NCI-H2171 treated with DMSO at 0.1 percent for 48 hours (cell line): ENCODE data around the gene ABCA1.
"Not testable (repeated sequence)": the region's sequence is repeated elsewhere in the genome, so short reads cannot be mapped to it uniquely, and the experiment has no call there.

Experiments used
- DNase-seq: peaks from one replicate; lab custom pipeline; 2025; lab: John Stamatoyannopoulos, UW

ABCA1 gene, protein sequence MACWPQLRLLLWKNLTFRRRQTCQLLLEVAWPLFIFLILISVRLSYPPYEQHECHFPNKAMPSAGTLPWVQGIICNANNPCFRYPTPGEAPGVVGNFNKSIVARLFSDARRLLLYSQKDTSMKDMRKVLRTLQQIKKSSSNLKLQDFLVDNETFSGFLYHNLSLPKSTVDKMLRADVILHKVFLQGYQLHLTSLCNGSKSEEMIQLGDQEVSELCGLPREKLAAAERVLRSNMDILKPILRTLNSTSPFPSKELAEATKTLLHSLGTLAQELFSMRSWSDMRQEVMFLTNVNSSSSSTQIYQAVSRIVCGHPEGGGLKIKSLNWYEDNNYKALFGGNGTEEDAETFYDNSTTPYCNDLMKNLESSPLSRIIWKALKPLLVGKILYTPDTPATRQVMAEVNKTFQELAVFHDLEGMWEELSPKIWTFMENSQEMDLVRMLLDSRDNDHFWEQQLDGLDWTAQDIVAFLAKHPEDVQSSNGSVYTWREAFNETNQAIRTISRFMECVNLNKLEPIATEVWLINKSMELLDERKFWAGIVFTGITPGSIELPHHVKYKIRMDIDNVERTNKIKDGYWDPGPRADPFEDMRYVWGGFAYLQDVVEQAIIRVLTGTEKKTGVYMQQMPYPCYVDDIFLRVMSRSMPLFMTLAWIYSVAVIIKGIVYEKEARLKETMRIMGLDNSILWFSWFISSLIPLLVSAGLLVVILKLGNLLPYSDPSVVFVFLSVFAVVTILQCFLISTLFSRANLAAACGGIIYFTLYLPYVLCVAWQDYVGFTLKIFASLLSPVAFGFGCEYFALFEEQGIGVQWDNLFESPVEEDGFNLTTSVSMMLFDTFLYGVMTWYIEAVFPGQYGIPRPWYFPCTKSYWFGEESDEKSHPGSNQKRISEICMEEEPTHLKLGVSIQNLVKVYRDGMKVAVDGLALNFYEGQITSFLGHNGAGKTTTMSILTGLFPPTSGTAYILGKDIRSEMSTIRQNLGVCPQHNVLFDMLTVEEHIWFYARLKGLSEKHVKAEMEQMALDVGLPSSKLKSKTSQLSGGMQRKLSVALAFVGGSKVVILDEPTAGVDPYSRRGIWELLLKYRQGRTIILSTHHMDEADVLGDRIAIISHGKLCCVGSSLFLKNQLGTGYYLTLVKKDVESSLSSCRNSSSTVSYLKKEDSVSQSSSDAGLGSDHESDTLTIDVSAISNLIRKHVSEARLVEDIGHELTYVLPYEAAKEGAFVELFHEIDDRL (N-terminal part only)

GRCh38 chr9:104927912-104928740 lies at the start of gene ABCA1:
Gene ABCA1, minus strand, starts transcription at chr9:104928155. Its CDS starts 24,476 bp downstream, at chr9:104903679.
- DNase-seq = peak; percentile 70

DNA sequence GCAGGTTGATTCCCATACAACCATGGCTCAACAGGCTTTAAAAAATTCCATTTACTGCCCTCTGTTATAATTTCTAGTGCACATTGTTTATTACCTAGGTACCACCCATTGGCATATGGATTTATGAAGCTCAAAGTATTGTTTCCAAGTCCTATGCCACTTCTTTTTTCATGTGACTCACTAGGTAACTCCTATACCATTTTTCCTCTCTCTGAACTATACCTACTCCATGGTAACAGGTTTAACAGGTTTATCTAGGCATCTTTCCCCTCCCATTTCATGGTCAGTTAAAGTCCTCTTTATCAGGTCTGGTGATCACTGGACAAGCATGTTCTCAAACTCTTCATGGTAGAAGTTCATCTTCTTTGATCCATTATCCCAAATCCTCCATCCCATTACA lies 49.6 kb upstream of the ABCA1 start:
- DNase-seq = no peak

GRCh38 chr9:104977168-104977567 lies 49.2 kb upstream of the ABCA1 start:
- no peak for DNase-seq

- DNase-seq = not testable (repeated sequence)
These were observed 48.1 kb upstream of the ABCA1 start for GRCh38 chr9:104975966-104976595.

GRCh38 chr9:104974053-104974962 lies 46.4 kb upstream of the ABCA1 start:
- DNase-seq = no peak

DNA sequence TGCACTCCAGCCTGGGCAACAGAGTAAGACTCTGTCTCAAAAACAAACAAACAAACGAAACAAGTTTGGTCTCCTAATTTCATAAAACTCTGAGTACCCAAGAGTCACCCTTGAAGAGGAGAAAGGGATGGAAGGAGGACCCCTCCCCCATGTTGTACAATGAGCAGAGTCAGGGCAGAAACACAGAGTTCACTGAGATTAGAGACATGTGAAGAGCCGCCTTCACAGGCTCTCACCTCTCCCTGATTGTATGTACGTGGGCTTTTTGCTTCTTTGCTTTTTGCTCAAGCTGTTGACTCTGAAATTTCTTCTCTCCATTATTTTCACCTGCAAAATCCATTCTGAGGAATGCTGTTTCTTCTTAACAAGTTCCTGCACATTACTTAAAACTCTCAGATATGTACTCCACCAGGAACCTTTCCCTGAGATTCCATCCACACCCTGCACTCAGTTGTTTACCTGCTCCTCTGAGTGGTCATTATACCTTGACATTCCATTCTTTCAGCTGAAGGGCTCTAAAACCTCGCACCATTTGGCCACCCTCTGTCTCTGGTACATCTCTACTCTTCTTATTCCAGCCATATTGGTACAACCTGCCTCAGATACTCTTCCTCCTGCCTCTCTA lies 44.4 kb upstream of the ABCA1 start:
- no peak for DNase-seq

DNA sequence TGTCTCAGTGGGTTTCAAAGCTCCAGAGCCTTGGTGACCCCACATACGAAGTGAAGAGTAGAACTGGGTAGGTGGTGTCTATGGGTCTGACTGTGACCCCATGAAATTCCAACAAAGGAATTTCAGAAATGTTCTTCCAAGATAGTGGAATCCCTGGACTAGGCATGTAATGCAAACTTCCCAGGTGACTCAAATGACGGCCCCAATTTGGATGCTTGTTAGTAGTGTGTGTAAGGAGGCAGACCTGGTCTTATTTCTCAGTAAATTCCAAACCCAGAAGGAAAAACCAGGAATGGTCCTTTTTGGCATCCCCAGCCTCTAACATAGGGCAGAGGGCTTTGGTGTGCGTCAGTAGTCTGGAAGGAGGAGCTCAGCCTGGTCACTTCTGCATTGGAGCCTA lies 43.6 kb upstream of the ABCA1 start:
- DNase-seq = no peak

GRCh38 chr9:104970271-104970987 lies 42.5 kb upstream of the ABCA1 start:
- DNase-seq = no peak

DNA sequence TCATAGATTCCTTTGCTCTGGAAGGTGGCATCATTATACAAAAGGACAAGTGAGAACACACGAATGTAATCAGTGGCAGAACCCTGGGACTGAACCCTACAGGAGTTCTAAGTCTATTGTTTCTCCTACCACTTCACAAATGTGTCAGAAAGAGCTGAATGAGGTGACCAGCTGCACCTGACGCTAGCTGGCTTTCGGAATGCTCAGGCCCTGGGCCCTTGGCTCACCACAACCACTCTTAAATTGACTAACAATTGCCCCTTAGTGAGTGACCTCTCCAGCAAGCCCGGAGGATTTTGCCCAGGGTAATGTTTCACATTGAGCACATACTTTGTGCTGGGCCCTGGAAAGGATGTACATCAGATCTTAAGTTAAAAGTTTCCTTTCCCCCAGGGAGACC lies 41.2 kb upstream of the ABCA1 start:
- no peak for DNase-seq

DNA sequence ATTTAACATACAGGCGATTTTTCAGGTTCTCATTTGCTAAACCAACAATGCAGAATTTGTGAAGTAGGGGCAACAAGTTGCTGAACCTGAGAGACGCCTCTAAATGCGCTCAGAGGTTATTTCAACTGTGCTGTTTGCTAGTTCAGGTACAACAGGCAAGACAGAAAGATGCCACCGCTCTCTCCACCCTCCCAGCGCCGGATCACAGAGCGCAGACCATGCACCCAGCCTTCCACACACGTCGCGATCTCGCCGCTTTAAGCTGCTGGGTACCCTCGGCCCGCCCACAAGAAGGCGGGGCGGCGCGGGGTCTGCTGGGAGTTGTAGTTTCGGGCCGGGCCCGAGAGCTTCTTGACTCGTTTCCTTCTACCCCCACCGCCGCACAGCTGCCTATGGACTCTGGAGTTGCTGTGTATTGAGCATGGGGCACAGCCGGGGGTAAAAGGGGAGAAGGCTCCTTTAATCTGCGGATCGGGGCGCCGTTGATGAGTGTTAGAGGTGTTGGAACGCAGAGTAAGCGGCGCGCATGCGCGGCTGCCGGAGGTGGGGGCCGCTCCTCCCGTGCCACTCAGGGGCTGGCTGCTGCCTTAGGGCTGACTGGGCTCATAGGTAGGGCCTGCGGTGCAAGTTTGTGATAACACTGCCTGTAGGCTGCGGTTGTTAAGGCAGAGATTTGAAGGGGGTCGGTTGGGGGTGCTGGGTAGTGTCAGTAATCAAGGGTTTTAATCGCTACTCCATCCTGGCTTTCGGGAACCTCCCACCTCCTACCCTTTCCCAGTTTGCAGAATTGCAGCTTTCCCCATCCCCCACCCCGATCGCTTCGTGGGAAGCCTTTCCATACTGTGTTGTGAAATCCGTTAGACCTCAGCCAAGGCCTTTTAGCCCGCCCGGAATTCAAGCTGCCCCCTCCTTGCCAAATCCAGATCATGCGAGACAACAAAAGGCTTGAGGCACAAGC lies 40.3 kb upstream of the ABCA1 start:
- peak; percentile 92 for DNase-seq

DNA sequence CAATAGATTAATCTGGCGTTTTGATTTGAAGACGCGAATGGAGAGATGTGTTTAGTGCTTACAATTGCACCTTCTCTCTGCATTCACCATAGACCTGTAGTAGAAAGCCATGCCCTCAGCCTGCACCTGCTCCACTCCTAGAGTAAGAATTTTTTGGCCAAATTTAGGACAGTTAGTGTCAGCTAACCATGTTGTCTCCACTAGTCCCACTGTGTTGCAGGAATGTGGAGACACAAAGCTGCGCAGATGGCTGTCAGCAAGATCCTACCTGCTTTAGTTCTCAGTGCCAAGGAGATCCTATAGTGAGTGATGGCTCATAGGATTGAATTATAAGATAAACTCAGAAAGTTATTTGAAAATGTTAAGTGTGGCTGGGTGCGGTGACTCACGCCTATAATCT lies 35.1 kb upstream of the ABCA1 start:
- no peak for DNase-seq

- no peak for DNase-seq
These were observed 33.9 kb upstream of the ABCA1 start for GRCh38 chr9:104961701-104962359.

- peak; percentile 66 for DNase-seq
These were observed 33.3 kb upstream of the ABCA1 start for GRCh38 chr9:104961238-104961637.

DNA sequence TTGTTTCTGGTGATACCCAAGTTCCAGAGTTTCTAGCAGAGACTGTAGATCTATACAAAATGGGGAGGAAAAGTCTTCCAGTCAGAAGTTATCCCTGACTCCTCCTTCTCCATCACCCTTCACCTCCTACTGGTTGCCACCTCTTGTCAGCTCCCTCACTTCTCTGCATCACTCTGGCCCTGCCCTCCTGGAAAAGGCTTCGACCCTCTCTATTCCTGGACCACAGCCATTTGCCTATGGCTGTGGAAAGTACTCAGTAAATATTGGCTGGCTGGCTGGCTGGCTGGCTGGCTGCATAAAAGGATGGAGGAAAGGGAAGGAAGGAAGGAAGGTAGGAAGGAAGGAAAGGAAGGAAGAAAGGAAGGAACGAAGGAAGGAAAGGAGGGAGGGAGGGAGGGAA lies 32.7 kb upstream of the ABCA1 start:
- no peak for DNase-seq

DNA sequence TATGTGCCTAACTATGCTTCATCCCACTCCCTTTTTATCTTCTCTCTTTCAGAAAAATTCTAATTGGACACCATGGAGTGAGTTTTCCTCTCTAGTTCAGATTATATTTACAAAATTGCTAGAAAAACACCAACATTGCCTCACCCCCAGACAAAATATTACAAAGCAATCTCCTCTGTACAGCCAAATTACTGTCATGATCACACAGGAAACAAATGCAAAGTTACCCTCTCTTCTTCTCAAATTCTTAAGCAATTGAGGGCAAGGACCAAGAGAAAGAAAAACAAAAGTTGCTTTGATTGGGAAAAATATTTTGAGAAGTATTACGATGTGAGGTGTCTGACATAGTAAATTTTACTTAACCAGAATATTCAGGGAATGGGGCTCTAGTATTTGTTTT lies 30.8 kb upstream of the ABCA1 start:
- no peak for DNase-seq

DNA sequence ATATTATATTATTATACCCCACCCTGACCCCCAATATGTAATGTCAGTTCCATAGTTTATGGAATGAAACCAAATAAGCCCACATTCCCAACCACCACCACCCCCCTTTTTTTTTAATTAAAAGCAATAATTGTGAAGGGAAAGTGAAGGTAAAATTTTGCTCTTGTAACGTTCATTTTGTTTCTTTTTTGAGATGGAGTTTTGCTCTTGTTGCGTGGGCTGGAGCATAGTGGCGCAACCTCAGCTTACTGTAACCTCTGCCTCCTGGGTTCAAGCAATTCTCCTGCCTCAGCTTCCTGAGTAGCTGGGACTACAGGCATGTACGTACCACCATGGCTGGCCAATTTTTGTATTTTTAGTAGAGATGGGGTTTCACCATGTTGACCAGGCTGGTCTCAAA lies 30.1 kb upstream of the ABCA1 start:
- not testable (repeated sequence) for DNase-seq

DNA sequence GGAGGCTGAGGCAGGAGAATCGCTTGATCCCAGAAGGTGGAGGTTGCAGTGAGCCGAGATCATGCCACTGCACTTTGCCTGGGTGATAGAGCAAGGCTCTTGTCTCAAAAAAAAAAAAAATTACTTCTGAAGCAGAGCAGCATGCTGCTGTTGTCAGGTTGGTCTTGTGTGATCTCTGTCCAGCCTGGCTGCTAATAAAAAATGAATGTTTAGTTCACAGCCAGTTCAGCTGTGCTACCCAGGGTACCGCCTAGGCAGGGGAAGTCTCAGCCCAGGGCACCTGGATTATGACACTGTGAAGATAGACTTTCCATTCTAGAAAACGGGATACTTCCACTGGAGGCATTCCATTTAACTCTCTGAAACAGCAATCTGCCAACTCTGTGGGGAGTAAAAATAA lies 23.5 kb upstream of the ABCA1 start:
- DNase-seq = no peak
